ENCODE data around the gene NEGR1.

The NEGR1 gene

DNA sequence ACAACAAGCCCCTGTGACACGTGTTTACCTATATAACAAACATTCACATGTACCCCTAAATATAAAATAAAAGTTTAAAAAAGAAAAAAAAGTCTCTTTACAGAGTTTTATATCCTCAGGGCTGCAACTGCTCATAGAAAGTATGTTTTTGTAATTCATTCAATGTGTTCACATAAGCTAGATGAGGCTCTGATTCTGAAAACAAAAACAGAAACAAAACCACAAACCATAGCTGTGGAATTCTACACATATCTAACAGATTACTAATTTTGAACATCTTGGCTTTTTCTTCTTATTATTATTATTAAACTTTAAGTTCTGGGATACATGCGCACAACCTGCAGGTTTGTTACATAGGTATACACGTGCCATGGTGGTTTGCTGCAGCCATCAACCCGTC, 621.9 kb downstream of the NEGR1 start:
- DNase-seq: no peak

GRCh38 chr1:71657891-71658679, 624.3 kb downstream of the NEGR1 start:
- DNase-seq: no peak

DNA sequence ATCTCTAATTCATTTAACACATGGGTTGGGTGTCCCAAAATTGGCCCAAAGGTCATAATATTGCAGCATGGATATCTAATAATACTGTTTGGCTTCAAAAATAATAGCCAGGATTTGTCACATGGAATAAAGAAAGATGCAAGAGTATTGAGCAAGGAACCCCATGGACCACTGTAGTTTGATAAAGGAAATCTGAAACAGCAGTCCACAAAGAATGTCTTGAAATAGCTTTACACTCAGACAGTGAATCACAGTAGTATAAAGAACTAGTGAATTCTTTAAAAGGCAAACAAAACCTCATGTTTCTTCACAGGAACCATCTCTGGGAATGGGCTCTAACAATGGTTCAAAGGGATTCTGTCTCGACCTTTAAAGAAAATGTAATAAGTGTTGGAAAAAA, 625.4 kb downstream of the NEGR1 start:
- no peak for DNase-seq

DNA sequence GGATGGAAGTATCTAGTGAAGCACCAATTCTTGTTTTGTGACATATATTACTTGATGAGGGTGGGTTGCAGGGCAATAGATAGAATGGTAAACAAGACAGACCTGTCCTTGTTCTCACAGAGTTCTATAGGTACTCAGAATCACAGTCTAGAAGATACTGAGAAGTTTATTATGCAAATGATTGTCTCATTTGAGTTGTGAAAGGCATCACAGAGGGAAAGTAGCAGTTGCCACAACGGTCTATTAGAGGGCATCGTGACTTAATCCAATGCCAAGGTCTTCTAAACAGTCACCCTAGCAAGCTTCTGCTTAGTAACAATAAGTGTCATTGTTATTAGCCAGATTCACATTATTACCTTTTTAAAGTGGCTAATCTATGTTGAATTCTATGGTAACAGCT, 626.7 kb downstream of the NEGR1 start:
- DNase-seq: no peak

- DNase-seq: no peak
These were observed 628.4 kb downstream of the NEGR1 start for GRCh38 chr1:71653952-71654351.

DNA sequence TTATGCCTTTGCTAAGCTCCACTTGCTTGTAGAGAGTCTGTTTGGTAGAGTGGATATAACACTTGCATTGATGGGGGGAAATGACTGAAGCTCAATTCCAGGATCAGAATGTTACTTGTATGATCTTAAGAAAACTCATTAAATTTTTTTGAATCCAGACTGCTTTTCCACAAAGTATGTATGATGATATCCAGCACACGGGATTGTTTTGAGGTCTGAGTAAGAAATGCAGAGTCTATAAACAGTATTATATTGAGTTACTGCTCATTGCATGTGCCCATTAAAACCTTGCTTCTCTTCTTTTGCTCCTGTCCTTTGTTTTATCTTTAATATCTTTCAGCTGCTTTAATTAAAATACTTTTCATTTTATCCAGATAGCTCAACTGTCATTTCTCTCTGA, 631.1 kb downstream of the NEGR1 start:
- no peak for DNase-seq

GRCh38 chr1:71650119-71650518, 632.2 kb downstream of the NEGR1 start:
- DNase-seq: no peak

DNA sequence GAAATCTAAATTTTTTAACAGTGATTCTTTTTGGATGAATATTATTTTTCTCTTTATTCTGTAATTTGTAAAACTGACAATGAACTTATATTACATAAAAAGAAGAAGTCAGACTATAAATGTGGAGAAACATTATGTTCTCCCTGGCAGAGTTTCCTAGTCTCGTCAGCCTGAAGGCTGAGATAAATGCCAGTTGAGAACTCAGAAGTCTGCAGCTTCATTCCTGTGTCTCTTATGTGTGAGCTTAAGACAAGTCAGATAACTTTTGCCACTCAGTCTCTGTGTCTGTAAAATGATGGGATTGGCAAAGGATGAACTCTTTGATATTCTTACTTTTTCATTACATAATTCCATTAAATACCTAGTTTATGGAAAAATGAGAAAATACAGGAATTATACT, 632.7 kb downstream of the NEGR1 start:
- no peak for DNase-seq

DNA sequence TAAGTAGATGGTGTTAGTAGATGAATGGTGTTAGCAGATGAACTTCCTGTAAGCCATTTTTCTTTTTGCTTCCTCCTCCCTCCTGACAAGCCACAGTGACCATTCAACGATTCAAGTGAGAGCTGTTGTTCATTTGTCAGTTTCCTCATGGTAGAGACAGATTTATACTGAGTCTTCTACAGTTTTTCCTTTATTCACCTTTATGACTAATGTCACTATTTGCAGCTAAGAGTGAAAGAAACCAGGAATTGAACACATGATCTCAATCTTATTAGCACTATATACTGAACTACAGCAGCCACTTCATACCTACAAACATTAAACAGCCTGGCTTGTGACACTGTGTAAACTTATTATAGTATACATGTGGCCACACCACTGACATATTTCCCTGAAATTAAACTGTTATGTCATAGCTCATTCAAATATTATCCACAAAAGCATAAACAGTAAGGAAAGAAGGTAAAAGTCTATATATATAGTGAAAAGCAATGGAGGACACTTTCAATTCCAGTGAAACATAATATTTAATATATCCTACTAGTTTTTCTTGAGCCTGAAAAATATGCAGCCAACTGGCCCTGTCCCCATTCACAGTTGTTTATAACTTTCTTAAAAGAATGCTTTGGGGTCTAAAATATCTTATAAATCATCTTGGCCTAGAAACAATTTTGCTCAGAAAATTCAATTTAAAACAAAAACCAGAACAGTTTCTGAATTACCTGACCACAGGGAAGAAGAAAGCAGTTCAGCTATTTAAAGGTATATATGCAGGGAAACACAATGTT, 634.6 kb downstream of the NEGR1 start:
- DNase-seq: no peak

- no peak for DNase-seq
These were observed 637.3 kb downstream of the NEGR1 start for GRCh38 chr1:71645015-71645414.

- no peak for DNase-seq
These were observed 640.4 kb downstream of the NEGR1 start for GRCh38 chr1:71641903-71642302.

DNA sequence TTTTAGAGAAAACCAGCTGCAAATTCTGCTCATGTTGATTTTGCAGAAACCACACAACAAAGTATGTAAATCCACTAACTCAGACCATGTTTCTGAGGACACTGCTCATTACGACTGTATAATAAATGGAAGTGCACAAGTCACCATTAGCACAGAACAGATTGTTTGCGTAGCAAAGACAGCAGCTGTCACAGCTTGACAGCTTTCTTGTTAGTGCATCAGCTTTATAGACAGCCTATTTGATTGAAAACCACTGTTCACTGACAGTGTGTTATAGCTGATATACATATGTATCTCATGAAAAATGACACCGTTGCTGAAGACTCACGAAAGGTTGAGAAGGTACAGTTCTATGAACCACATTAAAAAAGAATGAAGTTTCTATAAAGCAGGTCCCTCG, 641.3 kb downstream of the NEGR1 start:
- DNase-seq: no peak

- no peak for DNase-seq
These were observed 642.2 kb downstream of the NEGR1 start for GRCh38 chr1:71640116-71640515.

GRCh38 chr1:71638081-71638766, 644.1 kb downstream of the NEGR1 start:
- no peak for DNase-seq

DNA sequence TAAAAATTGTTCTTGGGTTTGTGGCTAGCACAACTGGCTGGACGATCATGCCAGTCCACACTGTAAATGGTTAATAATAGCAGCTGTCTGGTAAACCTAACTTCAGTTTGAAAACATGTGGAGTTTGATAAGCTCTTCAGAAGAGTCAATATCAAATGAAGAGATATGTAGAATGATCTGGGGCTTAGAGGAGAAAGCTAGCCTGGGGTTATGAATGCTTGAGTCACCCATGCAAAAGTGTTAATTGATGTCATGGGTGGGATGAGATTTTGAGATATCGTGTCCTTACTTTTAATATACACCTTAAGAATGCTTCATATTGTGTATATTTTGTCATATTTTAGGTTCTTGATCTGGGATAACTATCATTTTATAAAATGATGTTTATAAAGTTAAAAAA, 646.8 kb downstream of the NEGR1 start:
- no peak for DNase-seq

GRCh38 chr1:71634159-71634558, 648.2 kb downstream of the NEGR1 start:
- no peak for DNase-seq

DNA sequence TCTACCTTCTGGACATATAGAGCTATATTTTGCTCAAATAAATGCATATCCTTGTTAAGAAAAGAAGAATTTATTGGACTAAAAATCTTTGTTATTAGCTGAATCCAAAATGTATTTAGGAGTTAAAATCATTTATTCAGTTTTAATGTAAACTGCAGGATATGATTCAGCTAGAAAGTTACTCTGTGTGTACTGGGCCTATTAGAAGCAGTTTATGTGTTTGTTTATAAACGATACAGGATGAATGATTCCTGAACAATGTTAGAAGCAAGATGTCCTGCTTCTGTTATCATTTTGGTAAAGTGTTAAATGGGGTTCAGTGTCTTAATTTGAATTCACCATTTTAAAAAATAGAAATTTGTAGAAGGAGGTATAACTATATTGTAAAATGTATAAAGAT, 652.3 kb downstream of the NEGR1 start:
- no peak for DNase-seq

- DNase-seq: no peak
These were observed 657.3 kb downstream of the NEGR1 start for GRCh38 chr1:71625004-71625403.

GRCh38 chr1:71623888-71624287, 658.5 kb downstream of the NEGR1 start:
- no peak for DNase-seq

- no peak for DNase-seq
These were observed 660.6 kb downstream of the NEGR1 start for GRCh38 chr1:71621785-71622184.

- DNase-seq: no peak
These were observed 663.4 kb downstream of the NEGR1 start for GRCh38 chr1:71618766-71619530.

- no peak for DNase-seq
These were observed 664.1 kb downstream of the NEGR1 start for GRCh38 chr1:71618191-71618590.

- DNase-seq: no peak
These were observed 671.9 kb downstream of the NEGR1 start for GRCh38 chr1:71610476-71610875.

All from NCI-H1105 treated with DMSO at 0.1 percent for 48 hours (cell line).